H1 (cell line): ENCODE data around the gene IGFBP3.

ENCODE experiments used
- ASH2L ChIP-seq: fragments of 200-600, 300-600 bp; sonication (generic); IDR thresholded peaks from one replicate; pipeline ENCODE4 v1.7.1; 2017; ENCODE audit warnings: low read length
- EP300 ChIP-seq, 2 experiments: IDR thresholded peaks; 1 replicate in 1 of 2; 2 replicates in 1 of 2; pipeline ENCODE4 v1.6.1; 2011 to 2012; ENCODE audit warnings: low read depth in 2 of 2, low read length in 2 of 2, mild to moderate bottlenecking in 2 of 2, borderline replicate concordance in 1 of 2, inconsistent platforms in 1 of 2, moderate library complexity in 1 of 2
- JUN ChIP-seq: IDR thresholded peaks from 2 replicates; pipeline ENCODE4 v1.6.1; 2011; ENCODE audit warnings: low read depth, mild to moderate bottlenecking, improper control_type of control experiment, low read length
- POLR2A ChIP-seq, 2 experiments: IDR thresholded peaks; 1 replicate in 1 of 2; 2 replicates in 1 of 2; pipeline ENCODE4 v1.6.1; 2011; ENCODE audit warnings: low read depth in 2 of 2, low read length in 2 of 2, mild to moderate bottlenecking in 2 of 2; ENCODE audit errors: control extremely low read depth in 1 of 2
- POLR2AphosphoS5 ChIP-seq: IDR thresholded peaks from 2 replicates; pipeline ENCODE4 v1.6.1; 2011; ENCODE audit warnings: low read depth, low read length
- RFX5 ChIP-seq: IDR thresholded peaks from 2 replicates; pipeline ENCODE4 v1.6.1; 2011; ENCODE audit warnings: low read depth, low read length, improper control_type of control experiment, borderline replicate concordance
- SP1 ChIP-seq: IDR thresholded peaks from 2 replicates; pipeline ENCODE4 v1.6.1; 2011; ENCODE audit warnings: low read depth, low read length
- TF ChIP-seq, protein P1 (sequence below), 3 experiments: IDR thresholded peaks; 1 replicate in 2 of 3; 2 replicates in 1 of 3; pipeline versions ENCODE4 v1.5.1 to v1.6.1; 2011; ENCODE audit warnings: low read length in 3 of 3, mild to moderate bottlenecking in 3 of 3, inconsistent platforms in 2 of 3, low read depth in 1 of 3, moderate library complexity in 1 of 3; ENCODE audit not compliant: insufficient read depth in 1 of 3; ENCODE audit errors: control extremely low read depth in 1 of 3
- TF ChIP-seq, protein P2 (sequence below): fragments of 300-600 bp; sonication (generic); IDR thresholded peaks from 2 replicates; pipeline ENCODE4 v1.7.1; 2012; ENCODE audit warnings: low read length, moderate library complexity, mild to moderate bottlenecking, inconsistent platforms; ENCODE audit not compliant: insufficient replicate concordance

DNA sequence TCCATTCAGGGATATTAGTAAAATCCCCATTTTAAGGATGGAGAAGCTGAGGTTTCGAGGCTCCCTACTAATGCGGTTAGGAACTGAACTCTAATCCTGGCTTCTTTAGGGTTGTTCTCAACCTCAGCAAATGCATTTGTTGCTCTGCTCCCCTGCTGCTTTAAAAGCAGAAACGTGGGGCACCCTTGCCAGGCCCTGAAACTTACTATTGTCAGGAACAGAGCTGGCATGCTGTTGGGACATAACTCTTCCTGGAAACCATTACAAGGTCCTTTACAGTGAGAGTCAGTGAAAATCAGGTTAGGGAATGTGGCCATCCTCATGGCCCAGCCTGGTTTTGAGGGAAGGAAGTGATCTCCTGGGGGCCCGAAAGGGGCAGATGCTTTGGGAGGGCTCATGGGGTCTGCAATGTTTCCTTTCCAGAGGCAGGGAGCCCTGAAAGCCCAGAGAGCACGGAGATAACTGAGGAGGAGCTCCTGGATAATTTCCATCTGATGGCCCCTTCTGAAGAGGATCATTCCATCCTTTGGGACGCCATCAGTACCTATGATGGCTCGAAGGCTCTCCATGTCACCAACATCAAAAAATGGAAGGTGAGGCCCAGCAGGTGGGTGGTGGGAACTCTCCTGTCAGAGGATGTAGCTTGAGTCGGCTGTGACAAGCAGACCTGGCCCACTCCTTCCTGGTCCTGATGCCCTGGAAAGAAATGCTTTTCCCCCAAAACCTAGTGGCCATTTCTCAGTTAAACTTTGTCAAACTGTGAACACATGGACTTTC, 30.8 kb downstream of the IGFBP3 start:
- TF ChIP-seq ASH2L (no peak), JUN (no peak), POLR2A (IDR thresholded peaks at IDR 0.05; ENCODE audit: control extremely low read depth in 1 of 2, low read depth in 2 of 2, low read length in 2 of 2) (no peak), EP300 (IDR thresholded peaks at IDR 0.05; ENCODE audit: borderline replicate concordance in 1 of 2, low read depth in 2 of 2, low read length in 2 of 2) (no peak), SP1 (no peak), POLR2AphosphoS5 (no peak), RFX5 (no peak)
- TF ChIP-seq, protein P1, sequence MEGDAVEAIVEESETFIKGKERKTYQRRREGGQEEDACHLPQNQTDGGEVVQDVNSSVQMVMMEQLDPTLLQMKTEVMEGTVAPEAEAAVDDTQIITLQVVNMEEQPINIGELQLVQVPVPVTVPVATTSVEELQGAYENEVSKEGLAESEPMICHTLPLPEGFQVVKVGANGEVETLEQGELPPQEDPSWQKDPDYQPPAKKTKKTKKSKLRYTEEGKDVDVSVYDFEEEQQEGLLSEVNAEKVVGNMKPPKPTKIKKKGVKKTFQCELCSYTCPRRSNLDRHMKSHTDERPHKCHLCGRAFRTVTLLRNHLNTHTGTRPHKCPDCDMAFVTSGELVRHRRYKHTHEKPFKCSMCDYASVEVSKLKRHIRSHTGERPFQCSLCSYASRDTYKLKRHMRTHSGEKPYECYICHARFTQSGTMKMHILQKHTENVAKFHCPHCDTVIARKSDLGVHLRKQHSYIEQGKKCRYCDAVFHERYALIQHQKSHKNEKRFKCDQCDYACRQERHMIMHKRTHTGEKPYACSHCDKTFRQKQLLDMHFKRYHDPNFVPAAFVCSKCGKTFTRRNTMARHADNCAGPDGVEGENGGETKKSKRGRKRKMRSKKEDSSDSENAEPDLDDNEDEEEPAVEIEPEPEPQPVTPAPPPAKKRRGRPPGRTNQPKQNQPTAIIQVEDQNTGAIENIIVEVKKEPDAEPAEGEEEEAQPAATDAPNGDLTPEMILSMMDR (IDR thresholded peaks at IDR 0.05; ENCODE audit: control extremely low read depth in 1 of 3, insufficient read depth in 1 of 3, low read depth in 1 of 3, low read length in 3 of 3): no peak
- TF ChIP-seq, protein P2, sequence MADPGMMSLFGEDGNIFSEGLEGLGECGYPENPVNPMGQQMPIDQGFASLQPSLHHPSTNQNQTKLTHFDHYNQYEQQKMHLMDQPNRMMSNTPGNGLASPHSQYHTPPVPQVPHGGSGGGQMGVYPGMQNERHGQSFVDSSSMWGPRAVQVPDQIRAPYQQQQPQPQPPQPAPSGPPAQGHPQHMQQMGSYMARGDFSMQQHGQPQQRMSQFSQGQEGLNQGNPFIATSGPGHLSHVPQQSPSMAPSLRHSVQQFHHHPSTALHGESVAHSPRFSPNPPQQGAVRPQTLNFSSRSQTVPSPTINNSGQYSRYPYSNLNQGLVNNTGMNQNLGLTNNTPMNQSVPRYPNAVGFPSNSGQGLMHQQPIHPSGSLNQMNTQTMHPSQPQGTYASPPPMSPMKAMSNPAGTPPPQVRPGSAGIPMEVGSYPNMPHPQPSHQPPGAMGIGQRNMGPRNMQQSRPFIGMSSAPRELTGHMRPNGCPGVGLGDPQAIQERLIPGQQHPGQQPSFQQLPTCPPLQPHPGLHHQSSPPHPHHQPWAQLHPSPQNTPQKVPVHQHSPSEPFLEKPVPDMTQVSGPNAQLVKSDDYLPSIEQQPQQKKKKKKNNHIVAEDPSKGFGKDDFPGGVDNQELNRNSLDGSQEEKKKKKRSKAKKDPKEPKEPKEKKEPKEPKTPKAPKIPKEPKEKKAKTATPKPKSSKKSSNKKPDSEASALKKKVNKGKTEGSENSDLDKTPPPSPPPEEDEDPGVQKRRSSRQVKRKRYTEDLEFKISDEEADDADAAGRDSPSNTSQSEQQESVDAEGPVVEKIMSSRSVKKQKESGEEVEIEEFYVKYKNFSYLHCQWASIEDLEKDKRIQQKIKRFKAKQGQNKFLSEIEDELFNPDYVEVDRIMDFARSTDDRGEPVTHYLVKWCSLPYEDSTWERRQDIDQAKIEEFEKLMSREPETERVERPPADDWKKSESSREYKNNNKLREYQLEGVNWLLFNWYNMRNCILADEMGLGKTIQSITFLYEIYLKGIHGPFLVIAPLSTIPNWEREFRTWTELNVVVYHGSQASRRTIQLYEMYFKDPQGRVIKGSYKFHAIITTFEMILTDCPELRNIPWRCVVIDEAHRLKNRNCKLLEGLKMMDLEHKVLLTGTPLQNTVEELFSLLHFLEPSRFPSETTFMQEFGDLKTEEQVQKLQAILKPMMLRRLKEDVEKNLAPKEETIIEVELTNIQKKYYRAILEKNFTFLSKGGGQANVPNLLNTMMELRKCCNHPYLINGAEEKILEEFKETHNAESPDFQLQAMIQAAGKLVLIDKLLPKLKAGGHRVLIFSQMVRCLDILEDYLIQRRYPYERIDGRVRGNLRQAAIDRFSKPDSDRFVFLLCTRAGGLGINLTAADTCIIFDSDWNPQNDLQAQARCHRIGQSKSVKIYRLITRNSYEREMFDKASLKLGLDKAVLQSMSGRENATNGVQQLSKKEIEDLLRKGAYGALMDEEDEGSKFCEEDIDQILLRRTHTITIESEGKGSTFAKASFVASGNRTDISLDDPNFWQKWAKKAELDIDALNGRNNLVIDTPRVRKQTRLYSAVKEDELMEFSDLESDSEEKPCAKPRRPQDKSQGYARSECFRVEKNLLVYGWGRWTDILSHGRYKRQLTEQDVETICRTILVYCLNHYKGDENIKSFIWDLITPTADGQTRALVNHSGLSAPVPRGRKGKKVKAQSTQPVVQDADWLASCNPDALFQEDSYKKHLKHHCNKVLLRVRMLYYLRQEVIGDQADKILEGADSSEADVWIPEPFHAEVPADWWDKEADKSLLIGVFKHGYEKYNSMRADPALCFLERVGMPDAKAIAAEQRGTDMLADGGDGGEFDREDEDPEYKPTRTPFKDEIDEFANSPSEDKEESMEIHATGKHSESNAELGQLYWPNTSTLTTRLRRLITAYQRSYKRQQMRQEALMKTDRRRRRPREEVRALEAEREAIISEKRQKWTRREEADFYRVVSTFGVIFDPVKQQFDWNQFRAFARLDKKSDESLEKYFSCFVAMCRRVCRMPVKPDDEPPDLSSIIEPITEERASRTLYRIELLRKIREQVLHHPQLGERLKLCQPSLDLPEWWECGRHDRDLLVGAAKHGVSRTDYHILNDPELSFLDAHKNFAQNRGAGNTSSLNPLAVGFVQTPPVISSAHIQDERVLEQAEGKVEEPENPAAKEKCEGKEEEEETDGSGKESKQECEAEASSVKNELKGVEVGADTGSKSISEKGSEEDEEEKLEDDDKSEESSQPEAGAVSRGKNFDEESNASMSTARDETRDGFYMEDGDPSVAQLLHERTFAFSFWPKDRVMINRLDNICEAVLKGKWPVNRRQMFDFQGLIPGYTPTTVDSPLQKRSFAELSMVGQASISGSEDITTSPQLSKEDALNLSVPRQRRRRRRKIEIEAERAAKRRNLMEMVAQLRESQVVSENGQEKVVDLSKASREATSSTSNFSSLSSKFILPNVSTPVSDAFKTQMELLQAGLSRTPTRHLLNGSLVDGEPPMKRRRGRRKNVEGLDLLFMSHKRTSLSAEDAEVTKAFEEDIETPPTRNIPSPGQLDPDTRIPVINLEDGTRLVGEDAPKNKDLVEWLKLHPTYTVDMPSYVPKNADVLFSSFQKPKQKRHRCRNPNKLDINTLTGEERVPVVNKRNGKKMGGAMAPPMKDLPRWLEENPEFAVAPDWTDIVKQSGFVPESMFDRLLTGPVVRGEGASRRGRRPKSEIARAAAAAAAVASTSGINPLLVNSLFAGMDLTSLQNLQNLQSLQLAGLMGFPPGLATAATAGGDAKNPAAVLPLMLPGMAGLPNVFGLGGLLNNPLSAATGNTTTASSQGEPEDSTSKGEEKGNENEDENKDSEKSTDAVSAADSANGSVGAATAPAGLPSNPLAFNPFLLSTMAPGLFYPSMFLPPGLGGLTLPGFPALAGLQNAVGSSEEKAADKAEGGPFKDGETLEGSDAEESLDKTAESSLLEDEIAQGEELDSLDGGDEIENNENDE: no peak
